HCT116 (cell line): ENCODE measurements around the gene WWOX. TPM values are rescaled to one million over a fixed set of nuclear protein-coding genes. Genes with fewer than 3 reads are reported as not detected.

Source experiments
- ATAC-seq: fragments of 200-7000 bp; cut with Tn5 transposase; 2 replicates; pipeline ENCODE4 v1.9.1; 2020; ENCODE audit warnings: mild to moderate bottlenecking, moderate library complexity
- BruUV-seq: library from RNA; stranded (reverse); fragments of 400-500 nt; replicated peaks from 2 replicates; lab custom pipeline; 2021; lab: Mats Ljungman, UMichigan
- CTCF ChIA-PET: fragments of 300-600 bp; sonication (Branson Sonifier 250); formaldehyde crosslinking; loops from one replicate; lab custom pipeline; 2021; ENCODE audit warnings: antibody characterized with exemption; lab: Charles Lee
- POLR2A ChIA-PET: fragments of 300-600, 350-600 bp; sonication (Branson Sonifier 250); formaldehyde crosslinking; loops from one replicate; lab custom pipeline; 2021; ENCODE audit warnings: antibody characterized with exemption; lab: Charles Lee
- RAD21 ChIA-PET, 2 experiments: fragments of 300-600 bp; sonication (Branson Sonifier 250); formaldehyde crosslinking; loops; one replicate each; lab custom pipeline; 2023; ENCODE audit warnings: low total read pairs in 2 of 2; ENCODE audit not compliant: uncharacterized antibody in 2 of 2, unreplicated experiment in 2 of 2, low non-redundant PET in 1 of 2; lab: Charles Lee
- DNase-seq: peaks from one replicate; pipeline ENCODE4 v3.0.0-alpha.2; 2010; ENCODE audit warnings: low read depth, low spot score
- H2AFZ ChIP-seq: fragments of 200-600 bp; shearing (Covaris generic), sonication (generic); 2 replicates; pipeline ENCODE4 v1.6.1; 2017; ENCODE audit warnings: low read depth, mixed run types, mixed read lengths, antibody characterized with exemption, low read length; ENCODE audit not compliant: poor library complexity, severe bottlenecking
- H3K27ac ChIP-seq: 2 replicates; pipeline ENCODE4 v1.5.1; 2012; ENCODE audit warnings: low read depth, low read length
- H3K27me3 ChIP-seq: fragments of 200-600 bp; sonication (generic); 2 replicates; pipeline ENCODE4 v1.6.1; 2016; ENCODE audit warnings: mixed run types, low read length, mixed read lengths; ENCODE audit not compliant: insufficient read depth
- H3K36me3 ChIP-seq, 2 experiments: fragments of 200-500 bp in 1 of 2; fragments of 200-600 bp in 1 of 2; sonication (Bioruptor generic) in 1 of 2; sonication (generic) in 1 of 2; 2 replicates each; pipeline versions ENCODE4 v1.5.1 to v1.6.1; 2014 to 2016; ENCODE audit warnings: low read length in 2 of 2, inconsistent platforms in 1 of 2, mixed read lengths in 1 of 2, mixed run types in 1 of 2; ENCODE audit not compliant: insufficient read depth in 2 of 2, control insufficient read depth in 1 of 2
- H3K4me1 ChIP-seq, 2 experiments: fragments of 200-600 bp in 1 of 2; sonication (generic) in 1 of 2; 2 replicates each; pipeline versions ENCODE4 v1.5.1 to v1.6.1; 2012 to 2017; ENCODE audit warnings: low read length in 2 of 2, inconsistent platforms in 1 of 2, mild to moderate bottlenecking in 1 of 2, mixed read lengths in 1 of 2, mixed run types in 1 of 2, moderate library complexity in 1 of 2; ENCODE audit not compliant: insufficient read depth in 2 of 2, control insufficient read depth in 1 of 2
- H3K4me2 ChIP-seq: fragments of 200-600 bp; sonication (generic); 2 replicates; pipeline ENCODE4 v1.6.1; 2017; ENCODE audit warnings: mixed run types, low read length, mixed read lengths
- H3K4me3 ChIP-seq, 2 experiments: fragments of 200-600 bp in 1 of 2; sonication (generic) in 1 of 2; replicated peaks in 1 of 2; 2 replicates each; pipeline ENCODE4 v1.5.1; 2011 to 2016; ENCODE audit warnings: low read length in 2 of 2, control low read depth in 1 of 2, low read depth in 1 of 2, mild to moderate bottlenecking in 1 of 2, mixed read lengths in 1 of 2, mixed run types in 1 of 2
- H3K79me2 ChIP-seq: fragments of 200-600 bp; sonication (generic); 2 replicates; pipeline ENCODE4 v1.6.1; 2017; ENCODE audit warnings: mild to moderate bottlenecking, mixed run types, low read length, moderate library complexity, mixed read lengths; ENCODE audit not compliant: insufficient read depth
- H3K9ac ChIP-seq: fragments of 200-600 bp; sonication (generic); 2 replicates; pipeline ENCODE4 v1.6.1; 2016; ENCODE audit warnings: low read length, mixed read lengths
- H3K9me2 ChIP-seq: fragments of 200-600 bp; sonication (generic), shearing (Covaris generic); 2 replicates; pipeline ENCODE4 v1.6.1; 2017; ENCODE audit warnings: mixed run types, mild to moderate bottlenecking, moderate library complexity; ENCODE audit not compliant: insufficient read depth
- H3K9me3 ChIP-seq, 2 experiments: fragments of 200-500 bp in 1 of 2; fragments of 200-600 bp in 1 of 2; sonication (Bioruptor generic) in 1 of 2; sonication (generic) in 1 of 2; 2 replicates each; pipeline ENCODE4 v1.6.1; 2014 to 2017; ENCODE audit warnings: low read length in 2 of 2, mixed read lengths in 2 of 2, inconsistent platforms in 1 of 2, low read depth in 1 of 2, mild to moderate bottlenecking in 1 of 2, mixed run types in 1 of 2, moderate library complexity in 1 of 2; ENCODE audit not compliant: control insufficient read depth in 1 of 2, insufficient read depth in 1 of 2
- H4K20me1 ChIP-seq: fragments of 200-600 bp; sonication (generic), shearing (Covaris generic); 2 replicates; pipeline ENCODE4 v1.6.1; 2017; ENCODE audit warnings: mixed run types, mild to moderate bottlenecking, moderate library complexity; ENCODE audit not compliant: insufficient read depth
- ATF3 ChIP-seq: IDR thresholded peaks from 2 replicates; pipeline ENCODE4 v1.6.1; 2012
- EZH2 ChIP-seq: fragments of 200-600 bp; sonication (generic); IDR thresholded peaks from 2 replicates; pipeline ENCODE4 v1.6.1; 2017; ENCODE audit warnings: antibody characterized with exemption, mixed run types
- POLR2A ChIP-seq: IDR thresholded peaks from 2 replicates; pipeline ENCODE4 v1.7.0; 2011; ENCODE audit warnings: borderline replicate concordance; ENCODE audit not compliant: insufficient read depth, insufficient read length; ENCODE audit errors: extremely low read depth
- POLR2AphosphoS5 ChIP-seq: IDR thresholded peaks from 2 replicates; pipeline ENCODE4 v1.6.1; 2011; ENCODE audit warnings: mild to moderate bottlenecking, low read depth, low read length, moderate library complexity
- RAD21 ChIP-seq: IDR thresholded peaks from 2 replicates; pipeline ENCODE4 v1.6.1; 2012; ENCODE audit warnings: low read depth, mild to moderate bottlenecking
- SIN3A ChIP-seq: IDR thresholded peaks from 2 replicates; pipeline ENCODE4 v1.6.1; 2012; ENCODE audit warnings: low read depth
- SRF ChIP-seq: IDR thresholded peaks from 2 replicates; pipeline ENCODE4 v1.6.1; 2012; ENCODE audit warnings: low read depth
- TCF7L2 ChIP-seq: IDR thresholded peaks from 2 replicates; pipeline ENCODE4 v1.7.0; 2011; ENCODE audit warnings: borderline replicate concordance, inconsistent platforms; ENCODE audit not compliant: insufficient read depth, insufficient read length; ENCODE audit errors: extremely low read depth
- YY1 ChIP-seq: IDR thresholded peaks from 2 replicates; pipeline ENCODE4 v1.6.1; 2011; ENCODE audit warnings: low read length, low read depth, moderate library complexity, mild to moderate bottlenecking; ENCODE audit not compliant: insufficient replicate concordance; ENCODE audit errors: extremely low read depth
- ZBTB33 ChIP-seq: IDR thresholded peaks from 2 replicates; pipeline ENCODE4 v1.6.1; 2011; ENCODE audit warnings: mild to moderate bottlenecking, low read length, moderate library complexity; ENCODE audit not compliant: insufficient replicate concordance; ENCODE audit errors: extremely low read depth
- ZFX ChIP-seq: fragments of 450-650 bp; IDR thresholded peaks from 2 replicates; pipeline ENCODE4 v1.6.1; 2017
- intact Hi-C: fragments of 100-400 bp; cut with micrococcal nuclease; formaldehyde crosslinking; loops from 2 replicates; pipeline ENCODE4 v1.10.0; 2022
- total RNA-seq: library from RNA; stranded (reverse); gene quantifications from one replicate; pipeline ENCODE4 v1.2.1, GENCODE V29; 2021; ENCODE audit not compliant: unreplicated experiment

WWOX gene
- total RNA-seq, 1 experiment from 2014 or later: 13.7 TPM

GRCh38 chr16:78348886-78349285 is 249.4 kb downstream of the WWOX start:
- ChIA-PET CTCF (no interaction called here), POLR2A (no interaction called here), RAD21 (no interaction called here)
- H3K4me1 ChIP-seq: no peaks in the 10 kb centered on the region
- no peaks in the 10 kb centered on the region for H3K36me3 ChIP-seq
- H3K4me2 ChIP-seq: no peak overlapping the region
- no peaks in the 10 kb centered on the region for H3K27me3 ChIP-seq
- H3K9ac ChIP-seq: no peak overlapping the region
- ATAC-seq: no peak
- no peak for DNase-seq
- intact Hi-C loops: no loop called here
- no peaks in the 10 kb centered on the region for H4K20me1 ChIP-seq
- no peak overlapping the region for H3K4me3 ChIP-seq
- no TSS peak for BruUV-seq
- TF ChIP-seq RAD21 (no peak), POLR2AphosphoS5 (no peak), ATF3 (no peak), POLR2A (no peak), YY1 (no peak), EZH2 (no peak), ZBTB33 (no peak), ZFX (no peak), SRF (no peak), TCF7L2 (no peak), SIN3A (no peak)
- no peak overlapping the region for H2AFZ ChIP-seq
- no peak overlapping the region for H3K27ac ChIP-seq
- H3K79me2 ChIP-seq: no peaks in the 10 kb centered on the region
- no peaks in the 10 kb centered on the region for H3K9me2 ChIP-seq
- H3K9me3 ChIP-seq: no peaks in the 10 kb centered on the region
